HCT116 (cell line): ENCODE results near the gene UPK3A.

ENCODE experiments used
- EGR1 ChIP-seq: IDR thresholded peaks from 2 replicates; pipeline ENCODE4 v1.6.1; 2012; ENCODE audit warnings: low read depth
- POLR2A ChIP-seq: IDR thresholded peaks from 2 replicates; pipeline ENCODE4 v1.7.0; 2011; ENCODE audit warnings: borderline replicate concordance; ENCODE audit not compliant: insufficient read depth, insufficient read length; ENCODE audit errors: extremely low read depth
- POLR2AphosphoS5 ChIP-seq: IDR thresholded peaks from 2 replicates; pipeline ENCODE4 v1.6.1; 2011; ENCODE audit warnings: mild to moderate bottlenecking, low read depth, low read length, moderate library complexity
- TF ChIP-seq, protein P1 (sequence below), 3 experiments: fragments of 200-600 bp in 1 of 3; sonication (generic) in 1 of 3; IDR thresholded peaks in 2 of 3; conservative IDR thresholded peaks in 1 of 3; 2 replicates each; pipeline ENCODE4 v1.5.1; 2012 to 2017; ENCODE audit warnings: low read depth in 2 of 3, low read length in 2 of 3, antibody characterized with exemption in 1 of 3, borderline replicate concordance in 1 of 3, control low read depth in 1 of 3, mild to moderate bottlenecking in 1 of 3, mixed read lengths in 1 of 3, mixed run types in 1 of 3, moderate library complexity in 1 of 3; ENCODE audit not compliant: insufficient read depth in 1 of 3

DNA sequence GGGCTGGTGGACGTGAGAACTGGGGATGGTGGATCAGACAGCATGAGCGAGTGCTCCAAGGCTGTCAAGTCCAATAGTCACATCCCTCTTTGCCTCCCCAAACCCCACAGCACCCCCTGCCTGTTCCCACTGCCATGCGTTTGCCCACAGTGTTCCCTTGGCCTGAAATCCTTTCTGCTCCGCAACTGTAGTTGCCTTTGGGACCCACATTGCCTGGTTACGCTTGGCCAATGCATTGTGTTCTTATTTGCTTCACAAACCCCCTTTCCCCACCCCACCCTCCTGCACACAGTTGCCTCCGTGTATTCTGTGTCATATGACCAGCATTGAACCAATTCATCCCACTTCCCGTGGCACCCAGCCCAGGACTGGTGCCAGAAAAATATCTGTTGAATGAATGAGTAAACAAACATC lies 42.0 kb upstream of the UPK3A start:
- TF ChIP-seq, protein P1, sequence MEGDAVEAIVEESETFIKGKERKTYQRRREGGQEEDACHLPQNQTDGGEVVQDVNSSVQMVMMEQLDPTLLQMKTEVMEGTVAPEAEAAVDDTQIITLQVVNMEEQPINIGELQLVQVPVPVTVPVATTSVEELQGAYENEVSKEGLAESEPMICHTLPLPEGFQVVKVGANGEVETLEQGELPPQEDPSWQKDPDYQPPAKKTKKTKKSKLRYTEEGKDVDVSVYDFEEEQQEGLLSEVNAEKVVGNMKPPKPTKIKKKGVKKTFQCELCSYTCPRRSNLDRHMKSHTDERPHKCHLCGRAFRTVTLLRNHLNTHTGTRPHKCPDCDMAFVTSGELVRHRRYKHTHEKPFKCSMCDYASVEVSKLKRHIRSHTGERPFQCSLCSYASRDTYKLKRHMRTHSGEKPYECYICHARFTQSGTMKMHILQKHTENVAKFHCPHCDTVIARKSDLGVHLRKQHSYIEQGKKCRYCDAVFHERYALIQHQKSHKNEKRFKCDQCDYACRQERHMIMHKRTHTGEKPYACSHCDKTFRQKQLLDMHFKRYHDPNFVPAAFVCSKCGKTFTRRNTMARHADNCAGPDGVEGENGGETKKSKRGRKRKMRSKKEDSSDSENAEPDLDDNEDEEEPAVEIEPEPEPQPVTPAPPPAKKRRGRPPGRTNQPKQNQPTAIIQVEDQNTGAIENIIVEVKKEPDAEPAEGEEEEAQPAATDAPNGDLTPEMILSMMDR (IDR thresholded peaks at IDR 0.05 in 2 of 3, conservative IDR thresholded peaks at IDR 0.05 in 1 of 3; ENCODE audit: borderline replicate concordance in 1 of 3, insufficient read depth in 1 of 3, low read depth in 2 of 3, low read length in 2 of 3): peak in 1 of 3 experiments; percentile 17; a peak in 1 of 6 replicates
- TF ChIP-seq POLR2AphosphoS5 (no peak), POLR2A (no peak), EGR1 (no peak)
